KBM-7 (cell line): ENCODE data around the gene SRPK3.

ENCODE experiments used
- DNase-seq: peaks from one replicate; pipeline ENCODE4 v3.0.0-alpha.2; 2015
- in situ Hi-C: fragments of 300-500 bp; cut with MboI; formaldehyde crosslinking; loops from 2 replicates; pipeline ENCODE4 v1.14.3; 2020; ENCODE audit warnings: low sequenced_read_pairs, low pct_unique_long_range_greater_than_20kb, mixed read lengths

The SRPK3 gene

DNA sequence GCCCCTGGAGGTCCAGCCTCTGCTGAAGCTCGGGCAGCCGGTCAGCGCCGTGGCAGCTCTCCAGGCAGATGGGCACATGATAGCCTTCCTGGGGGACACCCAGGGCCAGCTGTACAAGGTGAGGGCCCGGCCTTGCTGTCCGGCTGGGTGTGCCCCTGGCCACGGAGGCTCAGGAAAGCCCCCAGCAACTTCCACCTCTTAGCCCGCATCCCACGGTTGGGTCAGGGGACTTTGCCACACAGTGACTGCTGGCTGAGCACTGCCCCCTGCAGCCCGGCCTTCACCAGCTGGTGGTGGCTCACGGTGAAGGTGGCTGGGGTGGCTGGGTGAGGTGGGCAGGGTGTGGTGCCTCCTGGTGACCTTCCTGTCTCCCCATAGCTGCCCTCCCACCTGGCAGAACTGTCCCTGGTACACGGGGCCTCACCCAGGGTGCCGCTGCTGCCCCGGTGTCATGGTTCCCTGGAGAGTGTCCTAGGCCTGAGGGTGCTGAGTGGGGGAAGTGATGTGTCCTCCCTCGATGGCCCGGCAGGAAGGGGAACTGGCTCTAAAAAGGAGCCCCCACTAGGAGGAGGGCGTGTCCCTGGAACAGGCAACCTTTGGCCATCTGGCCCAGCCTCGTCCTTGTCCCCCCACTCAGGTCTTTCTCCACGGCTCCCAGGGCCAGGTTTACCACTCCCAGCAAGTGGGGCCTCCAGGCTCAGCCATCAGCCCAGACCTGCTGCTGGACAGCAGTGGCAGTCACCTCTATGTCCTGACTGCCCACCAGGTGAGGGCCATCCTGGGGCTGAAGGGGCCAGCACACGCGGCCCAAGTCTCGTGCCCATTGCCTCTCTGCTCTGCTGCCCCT is 12.3 kb upstream of the SRPK3 start:
- in situ Hi-C loops = no loop called here
- DNase-seq = no peak

DNA sequence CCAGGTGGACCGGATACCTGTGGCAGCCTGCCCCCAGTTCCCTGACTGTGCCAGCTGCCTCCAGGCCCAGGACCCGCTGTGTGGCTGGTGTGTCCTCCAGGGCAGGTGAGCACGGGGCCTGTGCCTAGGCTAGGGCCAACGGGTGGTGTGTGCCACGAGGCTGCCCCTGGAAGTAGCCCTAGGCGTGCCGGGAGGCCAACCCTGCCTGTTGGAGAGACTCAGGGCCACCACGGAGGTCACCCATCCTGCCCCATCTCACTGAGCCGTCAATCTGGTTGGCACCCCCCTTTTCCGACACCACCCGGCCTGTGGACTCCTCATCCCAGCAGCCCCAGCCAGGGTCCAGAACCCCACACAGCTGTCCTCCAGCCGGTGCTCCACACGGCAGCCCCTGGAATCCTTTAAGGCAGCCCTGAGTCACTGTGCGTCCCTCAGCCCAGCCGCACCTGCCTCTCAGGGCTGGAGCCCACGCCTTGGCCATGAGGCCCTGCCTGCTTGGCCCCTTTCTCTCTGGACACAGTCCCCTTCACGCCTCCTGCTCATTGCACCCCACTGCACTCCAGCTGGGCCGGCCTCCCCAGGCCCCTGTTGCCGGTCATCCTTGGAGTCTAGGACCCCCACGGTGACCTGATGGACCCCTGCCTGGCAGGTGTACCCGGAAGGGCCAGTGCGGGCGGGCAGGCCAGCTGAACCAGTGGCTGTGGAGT is 11.5 kb upstream of the SRPK3 start:
- no peak for DNase-seq
- in situ Hi-C loops = no loop called here

DNA sequence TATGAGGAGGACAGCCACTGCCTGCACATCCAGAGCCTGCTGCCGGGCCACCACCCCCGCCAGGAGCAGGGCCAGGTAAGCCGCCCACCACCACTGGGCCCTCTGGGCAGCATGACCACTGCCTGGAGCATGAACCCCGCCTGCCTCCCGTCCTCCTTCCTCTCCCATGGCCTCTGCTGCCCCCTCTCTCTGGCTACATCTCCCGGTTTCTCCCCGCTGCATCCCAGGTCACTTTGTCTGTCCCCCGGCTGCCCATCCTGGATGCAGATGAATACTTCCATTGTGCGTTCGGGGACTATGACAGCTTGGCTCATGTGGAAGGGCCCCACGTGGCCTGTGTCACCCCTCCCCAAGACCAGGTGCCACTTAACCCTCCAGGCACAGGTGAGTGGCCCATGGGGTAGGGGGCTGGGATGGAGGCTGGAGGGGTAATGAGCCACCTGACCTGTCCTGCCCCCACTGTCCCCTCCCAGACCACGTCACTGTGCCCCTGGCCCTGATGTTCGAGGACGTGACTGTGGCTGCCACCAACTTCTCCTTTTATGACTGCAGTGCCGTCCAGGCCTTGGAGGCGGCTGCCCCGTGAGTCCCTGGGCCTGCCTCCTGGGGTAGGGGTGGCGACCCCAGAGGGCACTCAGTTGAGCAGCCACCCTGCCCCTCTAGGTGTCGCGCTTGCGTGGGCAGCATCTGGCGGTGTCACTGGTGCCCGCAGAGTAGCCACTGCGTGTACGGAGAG is 10.8 kb upstream of the SRPK3 start:
- in situ Hi-C loops = no loop called here
- no peak for DNase-seq

DNA sequence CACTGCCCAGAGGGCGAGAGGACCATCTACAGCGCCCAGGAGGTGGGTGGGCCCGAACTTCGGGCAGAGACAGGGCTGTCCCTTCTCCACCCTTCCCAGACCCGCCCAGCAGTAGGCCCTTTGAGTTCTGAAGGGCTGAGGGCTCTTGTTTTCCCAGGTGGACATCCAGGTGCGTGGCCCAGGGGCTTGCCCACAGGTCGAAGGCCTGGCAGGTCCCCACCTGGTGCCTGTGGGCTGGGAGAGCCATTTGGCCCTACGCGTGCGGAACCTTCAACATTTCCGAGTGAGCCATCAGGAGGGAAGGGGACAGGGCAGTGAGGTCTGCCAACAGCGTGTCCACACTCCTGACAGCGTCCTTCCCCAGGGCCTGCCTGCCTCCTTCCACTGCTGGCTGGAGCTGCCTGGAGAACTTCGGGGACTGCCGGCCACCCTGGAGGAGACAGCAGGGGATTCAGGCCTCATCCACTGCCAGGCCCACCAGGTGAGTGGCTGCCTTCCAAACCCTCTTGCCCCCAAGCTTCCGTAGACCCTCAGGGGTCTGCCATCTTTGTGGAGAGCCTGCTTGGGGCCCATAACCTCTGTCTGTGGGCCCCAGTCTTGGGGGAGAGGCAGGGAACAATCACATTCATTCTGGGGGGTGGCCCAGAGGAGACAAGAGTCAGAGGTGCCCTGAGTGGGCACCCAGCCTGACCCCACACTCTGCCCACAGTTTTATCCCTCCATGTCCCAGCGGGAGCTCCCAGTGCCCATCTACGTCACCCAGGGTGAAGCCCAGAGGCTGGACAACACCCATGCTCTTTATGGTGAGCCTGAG is 10.0 kb upstream of the SRPK3 start:
- in situ Hi-C loops = no loop called here

DNA sequence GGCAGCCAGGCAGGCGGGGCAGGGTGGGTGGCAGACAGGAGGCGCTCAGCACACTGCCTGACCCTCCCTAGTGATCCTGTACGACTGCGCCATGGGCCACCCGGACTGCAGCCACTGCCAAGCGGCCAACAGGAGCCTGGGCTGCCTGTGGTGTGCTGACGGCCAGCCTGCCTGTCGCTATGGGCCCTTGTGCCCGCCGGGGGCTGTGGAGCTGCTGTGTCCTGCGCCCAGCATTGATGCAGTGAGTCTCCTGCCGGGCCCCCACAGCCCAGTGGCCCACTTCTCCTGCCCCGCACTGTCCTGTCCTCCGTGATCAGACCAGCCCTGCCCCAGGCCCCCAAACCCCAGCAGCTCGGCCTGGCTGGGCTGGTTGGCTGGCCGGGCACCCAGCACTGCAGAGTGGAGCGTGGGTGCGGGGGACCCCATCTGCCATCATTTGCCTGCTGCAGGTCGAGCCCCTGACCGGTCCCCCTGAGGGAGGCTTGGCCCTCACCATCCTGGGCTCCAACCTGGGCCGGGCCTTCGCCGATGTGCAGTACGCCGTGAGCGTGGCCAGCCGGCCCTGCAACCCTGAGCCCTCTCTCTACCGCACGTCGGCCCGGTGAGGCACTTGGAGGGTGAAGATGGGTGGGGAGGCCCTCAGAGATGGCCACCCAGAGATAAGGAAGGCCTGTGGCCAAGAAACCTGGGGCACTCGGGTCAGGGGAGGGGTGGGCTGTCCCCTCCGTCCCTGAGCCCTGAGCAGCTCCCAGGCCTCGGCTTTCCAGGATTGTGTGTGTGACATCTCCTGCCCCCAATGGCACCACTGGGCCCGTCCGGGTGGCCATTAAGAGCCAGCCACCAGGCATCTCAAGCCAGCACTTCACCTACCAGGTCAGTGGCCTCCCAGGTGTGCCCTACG is 9.2 kb upstream of the SRPK3 start:
- in situ Hi-C loops = no loop called here
- DNase-seq = no peak

More for the DNA sequence above, 10.0 kb upstream of the SRPK3 start:
- DNase-seq = no peak

DNA sequence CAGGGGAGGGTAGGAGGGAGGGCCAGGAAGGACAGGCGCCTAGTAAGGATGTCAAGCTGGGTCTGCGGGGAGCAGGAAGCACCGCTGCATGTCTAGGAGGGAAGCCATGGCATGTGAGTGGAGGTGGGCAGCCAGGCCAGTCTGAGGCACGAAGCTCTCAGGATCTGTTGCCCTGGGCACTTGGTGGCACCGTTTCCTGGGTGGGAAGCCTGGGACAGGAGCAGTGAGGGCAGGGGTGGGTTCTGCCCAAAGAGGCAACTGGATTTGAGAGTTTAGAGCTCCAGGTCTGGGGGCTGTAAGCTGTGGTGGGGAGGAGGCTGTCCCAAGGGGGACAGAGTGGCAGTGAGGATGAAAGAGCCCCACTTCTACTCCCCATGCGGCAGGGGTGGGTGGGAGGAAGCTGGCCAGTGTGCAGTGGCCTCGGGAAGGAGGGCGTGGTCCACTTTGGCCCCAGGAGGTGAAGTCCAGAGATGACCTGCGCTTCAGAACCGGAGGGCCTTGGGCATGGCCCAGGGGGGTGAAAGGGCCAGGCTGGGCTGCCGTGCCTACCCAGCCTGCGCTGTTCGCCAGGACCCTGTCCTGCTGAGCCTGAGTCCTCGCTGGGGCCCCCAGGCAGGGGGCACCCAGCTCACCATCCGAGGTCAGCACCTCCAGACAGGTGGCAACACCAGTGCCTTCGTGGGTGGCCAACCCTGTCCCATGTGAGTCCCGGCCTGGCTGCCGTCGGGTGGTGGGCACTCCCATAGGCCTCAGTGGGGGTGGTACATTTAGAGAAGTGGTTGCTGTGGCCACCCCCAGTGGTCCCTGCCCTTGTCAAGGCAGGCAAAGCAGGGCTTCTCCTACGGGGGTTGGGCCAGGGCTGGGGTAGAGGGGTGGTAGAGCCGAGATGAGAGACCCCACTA is 8.3 kb upstream of the SRPK3 start:
- in situ Hi-C loops = no loop called here
- DNase-seq = no peak

DNA sequence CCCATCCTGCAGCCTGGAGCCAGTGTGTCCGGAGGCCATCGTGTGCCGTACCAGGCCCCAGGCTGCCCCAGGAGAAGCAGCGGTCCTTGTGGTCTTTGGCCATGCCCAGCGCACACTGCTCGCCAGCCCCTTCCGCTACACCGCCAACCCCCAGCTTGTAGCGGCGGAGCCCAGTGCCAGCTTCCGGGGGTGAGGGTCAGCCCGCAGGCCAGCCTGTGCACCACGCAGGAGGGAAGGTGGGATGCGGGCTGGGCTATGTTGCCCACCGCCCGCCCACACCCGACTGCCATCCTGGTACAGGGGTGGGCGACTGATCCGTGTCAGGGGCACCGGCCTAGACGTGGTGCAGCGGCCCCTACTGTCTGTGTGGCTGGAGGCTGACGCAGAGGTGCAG is 7.6 kb upstream of the SRPK3 start:
- in situ Hi-C loops = no loop called here

DNA sequence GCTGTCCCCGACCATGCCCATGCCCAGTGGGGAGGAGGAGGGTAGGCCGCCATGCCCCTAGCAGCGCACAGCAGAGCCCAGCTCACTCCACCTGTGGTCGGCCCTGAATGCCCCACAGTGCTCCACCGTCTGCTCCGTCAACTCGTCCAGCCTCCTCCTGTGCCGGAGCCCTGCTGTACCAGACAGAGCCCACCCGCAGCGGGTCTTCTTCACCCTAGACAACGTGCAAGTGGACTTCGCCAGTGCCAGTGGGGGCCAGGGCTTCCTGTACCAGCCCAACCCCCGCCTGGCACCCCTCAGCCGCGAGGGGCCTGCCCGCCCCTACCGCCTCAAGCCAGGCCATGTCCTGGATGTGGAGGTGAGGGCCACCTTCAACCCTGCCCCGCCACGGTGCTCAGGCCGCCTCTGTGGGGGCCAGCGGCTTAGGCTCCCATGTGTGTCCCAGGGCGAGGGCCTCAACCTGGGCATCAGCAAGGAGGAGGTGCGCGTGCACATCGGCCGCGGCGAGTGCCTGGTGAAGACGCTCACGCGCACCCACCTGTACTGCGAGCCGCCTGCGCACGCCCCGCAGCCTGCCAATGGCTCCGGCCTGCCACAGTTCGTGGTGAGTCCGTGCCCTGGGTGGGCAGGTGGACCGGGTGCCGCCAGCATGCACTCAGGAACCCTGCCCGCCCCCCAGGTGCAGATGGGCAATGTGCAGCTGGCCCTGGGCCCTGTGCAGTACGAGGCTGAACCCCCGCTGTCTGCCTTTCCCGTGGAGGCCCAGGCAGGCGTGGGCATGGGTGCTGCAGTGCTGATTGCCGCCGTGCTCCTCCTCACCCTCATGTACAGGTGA is 6.9 kb upstream of the SRPK3 start:
- in situ Hi-C loops = no loop called here
- DNase-seq = no peak

More for the DNA sequence above, 7.6 kb upstream of the SRPK3 start:
- no peak for DNase-seq

DNA sequence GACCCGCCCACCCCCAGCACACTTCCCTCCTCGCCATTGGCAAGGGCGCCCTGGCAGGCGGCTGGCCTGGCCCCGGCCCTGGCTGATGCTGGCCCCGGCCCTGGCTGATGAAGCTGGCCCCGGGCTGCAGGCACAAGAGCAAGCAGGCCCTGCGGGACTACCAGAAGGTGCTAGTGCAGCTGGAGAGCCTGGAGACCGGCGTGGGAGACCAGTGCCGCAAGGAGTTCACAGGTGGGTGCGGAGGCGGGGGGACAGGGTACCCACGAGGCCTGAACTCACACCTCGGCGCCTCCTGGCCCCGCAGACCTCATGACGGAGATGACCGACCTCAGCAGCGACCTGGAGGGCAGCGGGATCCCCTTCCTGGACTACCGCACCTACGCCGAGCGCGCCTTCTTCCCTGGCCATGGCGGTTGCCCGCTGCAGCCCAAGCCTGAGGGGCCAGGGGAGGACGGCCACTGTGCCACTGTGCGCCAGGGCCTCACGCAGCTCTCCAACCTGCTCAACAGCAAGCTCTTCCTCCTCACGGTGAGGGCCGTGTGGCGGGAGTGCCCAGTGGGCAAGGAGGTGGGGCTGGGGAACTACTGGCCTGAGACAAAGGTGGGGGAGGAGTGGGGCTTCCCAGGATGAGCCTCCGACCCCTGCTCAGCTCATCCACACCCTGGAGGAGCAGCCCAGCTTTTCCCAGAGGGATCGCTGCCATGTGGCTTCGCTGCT is 6.1 kb upstream of the SRPK3 start:
- no peak for DNase-seq
- in situ Hi-C loops = no loop called here

DNA sequence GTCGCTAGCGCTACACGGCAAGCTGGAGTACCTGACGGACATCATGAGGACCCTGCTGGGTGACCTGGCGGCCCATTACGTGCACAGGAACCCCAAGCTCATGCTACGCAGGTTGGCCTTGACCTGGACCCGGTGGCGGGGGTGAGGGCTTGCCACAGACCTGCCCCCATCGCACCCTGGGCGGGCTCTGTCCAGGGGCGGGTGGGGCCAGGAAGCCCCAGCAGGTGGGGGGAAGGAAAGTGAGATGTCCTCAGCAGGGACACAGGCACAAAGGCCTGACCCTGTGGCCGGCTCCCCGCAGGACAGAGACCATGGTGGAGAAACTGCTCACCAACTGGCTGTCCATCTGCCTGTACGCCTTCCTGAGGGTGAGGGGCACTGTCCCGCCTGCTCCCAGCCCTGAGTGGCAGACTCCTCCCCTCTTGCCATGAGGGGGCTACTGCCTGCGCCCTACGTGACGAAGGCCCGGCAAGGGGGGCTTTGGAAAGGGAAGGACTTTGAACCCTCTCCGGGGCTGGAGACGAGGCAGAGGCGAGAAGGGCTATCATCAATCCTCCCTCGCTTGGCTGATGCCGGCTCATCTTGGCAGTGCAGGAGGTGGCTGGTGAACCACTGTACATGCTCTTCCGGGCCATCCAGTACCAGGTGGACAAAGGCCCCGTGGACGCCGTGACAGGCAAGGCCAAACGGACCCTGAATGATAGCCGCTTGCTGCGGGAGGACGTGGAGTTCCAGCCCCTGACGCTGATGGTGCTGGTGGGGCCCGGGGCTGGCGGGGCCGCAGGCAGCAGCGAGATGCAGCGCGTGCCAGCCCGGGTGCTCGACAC is 5.3 kb upstream of the SRPK3 start:
- in situ Hi-C loops = no loop called here
- DNase-seq = no peak

DNA sequence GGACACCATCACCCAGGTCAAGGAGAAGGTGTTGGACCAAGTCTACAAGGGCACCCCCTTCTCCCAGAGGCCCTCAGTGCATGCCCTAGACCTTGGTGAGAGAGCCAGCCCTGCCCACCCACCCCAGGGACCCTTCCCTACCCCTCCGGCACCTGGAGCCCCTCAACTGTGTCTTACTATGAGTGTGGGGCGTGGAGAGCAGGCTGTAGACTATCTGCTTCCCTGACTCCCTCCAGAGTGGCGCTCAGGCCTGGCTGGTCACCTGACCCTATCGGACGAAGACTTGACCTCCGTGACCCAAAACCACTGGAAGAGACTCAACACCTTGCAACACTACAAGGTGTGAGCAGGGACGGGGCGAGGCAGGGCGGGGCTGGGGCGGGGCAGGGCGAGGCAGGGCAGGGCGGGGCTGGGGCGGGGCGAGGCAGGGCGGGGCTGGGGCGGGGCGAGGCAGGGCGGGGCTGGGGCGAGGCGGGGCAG is 4.7 kb upstream of the SRPK3 start:
- in situ Hi-C loops = no loop called here
- no peak for DNase-seq

DNA sequence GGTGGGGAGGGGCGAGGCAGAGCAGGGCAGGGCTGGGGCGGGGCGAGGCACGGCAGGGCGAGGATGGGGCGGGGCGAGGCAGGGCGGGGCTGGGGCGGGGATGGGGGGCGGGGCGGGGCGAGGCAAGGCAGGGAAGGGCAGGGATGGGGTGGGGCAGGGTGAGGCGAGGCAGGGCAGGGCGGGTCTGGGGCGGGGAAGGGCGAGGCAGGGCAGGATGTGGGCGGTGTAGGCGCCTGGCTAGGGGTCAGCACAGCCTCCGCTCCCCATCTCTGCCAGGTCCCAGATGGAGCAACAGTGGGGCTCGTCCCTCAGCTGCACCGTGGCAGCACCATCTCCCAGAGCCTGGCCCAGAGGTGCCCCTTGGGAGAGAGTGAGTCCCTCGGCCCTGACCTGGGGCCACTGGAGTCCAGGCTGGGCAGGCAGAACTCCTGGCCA is 4.2 kb upstream of the SRPK3 start:
- no peak for DNase-seq
- in situ Hi-C loops = no loop called here

DNA sequence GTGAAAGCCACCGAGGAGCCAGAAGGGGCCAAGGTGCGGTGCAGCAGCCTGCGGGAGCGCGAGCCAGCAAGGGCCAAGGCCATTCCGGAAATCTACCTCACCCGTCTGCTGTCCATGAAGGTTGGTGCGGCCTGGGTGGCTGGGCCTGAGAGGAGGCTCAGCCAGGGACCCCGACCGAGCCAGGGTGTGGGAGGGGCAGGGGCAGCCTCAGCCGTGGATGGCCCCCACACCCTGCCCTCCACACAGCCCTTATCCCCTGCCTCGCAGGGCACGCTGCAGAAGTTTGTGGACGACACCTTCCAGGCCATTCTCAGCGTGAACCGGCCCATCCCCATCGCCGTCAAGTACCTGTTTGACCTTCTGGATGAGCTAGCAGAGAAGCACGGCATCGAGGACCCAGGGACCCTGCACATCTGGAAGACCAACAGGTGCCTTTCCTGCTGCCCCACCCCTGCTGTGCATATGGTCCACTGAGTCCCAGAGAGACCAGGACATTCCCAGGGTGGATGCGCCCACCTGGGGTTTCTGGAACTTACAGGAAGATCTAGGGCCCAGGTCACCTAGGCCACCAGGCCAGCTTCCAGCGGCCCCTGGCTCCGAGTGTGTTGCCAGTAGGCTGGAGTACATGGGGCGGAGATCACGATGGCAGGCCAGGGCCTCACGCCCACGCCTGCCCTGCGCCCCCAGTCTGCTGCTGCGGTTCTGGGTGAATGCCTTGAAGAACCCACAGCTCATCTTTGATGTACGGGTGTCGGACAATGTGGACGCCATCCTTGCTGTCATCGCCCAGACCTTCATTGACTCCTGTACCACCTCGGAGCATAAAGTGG is 3.4 kb upstream of the SRPK3 start:
- in situ Hi-C loops = no loop called here
- DNase-seq = no peak

DNA sequence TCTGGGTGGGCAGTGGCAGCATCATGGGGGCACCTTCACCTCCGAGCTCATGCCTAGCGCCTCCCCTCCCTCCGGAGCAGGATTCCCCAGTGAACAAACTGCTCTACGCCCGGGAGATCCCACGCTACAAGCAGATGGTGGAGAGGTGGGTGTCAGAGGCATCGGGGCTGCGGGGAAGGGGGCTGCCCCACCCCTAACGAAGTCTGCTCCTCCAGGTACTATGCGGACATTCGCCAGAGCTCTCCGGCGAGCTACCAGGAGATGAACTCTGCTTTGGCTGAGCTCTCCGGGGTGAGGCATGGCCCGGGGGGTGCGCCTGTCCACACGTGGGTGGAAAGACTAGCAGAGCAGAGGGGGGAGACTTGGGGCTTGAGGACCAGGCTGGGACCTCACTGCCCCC is 2.7 kb upstream of the SRPK3 start:
- DNase-seq = no peak
- in situ Hi-C loops = no loop called here
